ENCODE results near the gene ACSF3.

- TF ChIP-seq, protein P1, sequence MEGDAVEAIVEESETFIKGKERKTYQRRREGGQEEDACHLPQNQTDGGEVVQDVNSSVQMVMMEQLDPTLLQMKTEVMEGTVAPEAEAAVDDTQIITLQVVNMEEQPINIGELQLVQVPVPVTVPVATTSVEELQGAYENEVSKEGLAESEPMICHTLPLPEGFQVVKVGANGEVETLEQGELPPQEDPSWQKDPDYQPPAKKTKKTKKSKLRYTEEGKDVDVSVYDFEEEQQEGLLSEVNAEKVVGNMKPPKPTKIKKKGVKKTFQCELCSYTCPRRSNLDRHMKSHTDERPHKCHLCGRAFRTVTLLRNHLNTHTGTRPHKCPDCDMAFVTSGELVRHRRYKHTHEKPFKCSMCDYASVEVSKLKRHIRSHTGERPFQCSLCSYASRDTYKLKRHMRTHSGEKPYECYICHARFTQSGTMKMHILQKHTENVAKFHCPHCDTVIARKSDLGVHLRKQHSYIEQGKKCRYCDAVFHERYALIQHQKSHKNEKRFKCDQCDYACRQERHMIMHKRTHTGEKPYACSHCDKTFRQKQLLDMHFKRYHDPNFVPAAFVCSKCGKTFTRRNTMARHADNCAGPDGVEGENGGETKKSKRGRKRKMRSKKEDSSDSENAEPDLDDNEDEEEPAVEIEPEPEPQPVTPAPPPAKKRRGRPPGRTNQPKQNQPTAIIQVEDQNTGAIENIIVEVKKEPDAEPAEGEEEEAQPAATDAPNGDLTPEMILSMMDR (IDR thresholded peaks at IDR 0.05): no peak
- TF ChIP-seq POLR2AphosphoS5 (IDR thresholded peaks at IDR 0.05) (no peak), POLR2A (IDR thresholded peaks at IDR 0.05) (no peak)
Measured at GRCh38 chr16:89123831-89124100, 30.1 kb downstream of the ACSF3 start.

All from sigmoid colon (tissue), 4 donors.